Right lobe of liver (tissue), 6 donors: ENCODE results near the gene GSN. TPM values are rescaled to one million over a fixed set of nuclear protein-coding genes. Genes with fewer than 3 reads are reported as not detected.

Source experiments
- ATAC-seq, 4 donors: fragments of 200-7000 bp; cut with Tn5 transposase; one replicate each; pipeline ENCODE4 v1.9.1; 2020; ENCODE audit warnings: mild to moderate bottlenecking in 4 of 4, moderate library complexity in 4 of 4
- DNase-seq, 3 donors: peaks; one replicate each; pipeline ENCODE4 v3.0.0-alpha.2; 2020
- H3K27ac ChIP-seq, 3 donors: fragments of 200-600 bp; one replicate each; pipeline ENCODE4 v1.8.0; 2022
- H3K27me3 ChIP-seq, 2 donors: fragments of 200-600 bp; one replicate each; pipeline ENCODE4 v1.8.0; 2022
- H3K36me3 ChIP-seq, 4 donors: fragments of 200-600 bp; sonication (generic) in 1 of 4; one replicate each; pipeline versions ENCODE4 v1.5.1 to v1.8.0; 2017 to 2022; ENCODE audit warnings: control low read depth in 1 of 4
- H3K4me1 ChIP-seq, 4 donors: fragments of 200-600 bp; sonication (generic) in 1 of 4; one replicate each; pipeline versions ENCODE4 v1.5.1 to v1.8.0; 2017 to 2022; ENCODE audit warnings: control low read depth in 1 of 4
- H3K4me3 ChIP-seq, 3 donors: fragments of 200-600 bp; one replicate each; pipeline ENCODE4 v1.8.0; 2022
- H3K9me3 ChIP-seq, 4 donors: fragments of 200-600 bp; sonication (generic) in 1 of 4; one replicate each; pipeline versions ENCODE4 v1.5.1 to v1.8.0; 2017 to 2022; ENCODE audit warnings: control low read depth in 1 of 4
- POLR2A ChIP-seq: fragments of 450-650 bp; IDR thresholded peaks from one replicate; pipeline ENCODE4 v1.6.1; 2017; ENCODE audit warnings: antibody characterized with exemption, mild to moderate bottlenecking
- WGBS: methylation state at CpG from one replicate; pipeline ENCODE4 v1.1.6; 2018; ENCODE audit warnings: low coverage, low lambda C conversion rate; ENCODE audit not compliant: insufficient coverage; ENCODE audit errors: missing lambda C conversion rate; 5-methylcytosine and 5-hydroxymethylcytosine counted together
- intact Hi-C, 2 donors: fragments of 100-400 bp; cut with DNase I; formaldehyde crosslinking; loops; one replicate each; pipeline versions ENCODE4 v1.11.2 to v1.14.1; 2022
- total RNA-seq, 6 experiments: library from RNA; depleted of rRNA in 2 of 6; stranded (reverse); fragments of >200 nt in 2 of 6; fragmentation: NEBNext Ultra II Directional in 3 of 6; extraction: Animal tissue kit (Norgen Biotek cat#: 25700) in 3 of 6; gene quantifications; one replicate each; pipeline versions ENCODE4 v1.1.0 to v1.2.4, GENCODE V29; 2016 to 2023
- TF ChIP-seq, protein P1 (sequence below), 4 donors: fragments of 200-600 bp in 3 of 4; fragments of 450-650 bp in 1 of 4; IDR thresholded peaks; one replicate each; pipeline versions ENCODE4 v1.5.1 to v1.8.0; 2016 to 2022; ENCODE audit warnings: antibody characterized with exemption in 4 of 4, mild to moderate bottlenecking in 2 of 4
- donor health status: DM: no; HTN: yes; CAD: no.
- donor health status: DM: no; HTN: no; CAD: no.
- donor health status: DM: no; HTN: no; CAD: no.
- donor health status: DM: no; HTN: yes; CAD: no.
- donor health status: DM: no; HTN: yes; CAD: no.

GSN gene
- total RNA-seq, 6 experiments from 2014 or later, result 23.1 to 96.9 (median 38.8) TPM

DNA sequence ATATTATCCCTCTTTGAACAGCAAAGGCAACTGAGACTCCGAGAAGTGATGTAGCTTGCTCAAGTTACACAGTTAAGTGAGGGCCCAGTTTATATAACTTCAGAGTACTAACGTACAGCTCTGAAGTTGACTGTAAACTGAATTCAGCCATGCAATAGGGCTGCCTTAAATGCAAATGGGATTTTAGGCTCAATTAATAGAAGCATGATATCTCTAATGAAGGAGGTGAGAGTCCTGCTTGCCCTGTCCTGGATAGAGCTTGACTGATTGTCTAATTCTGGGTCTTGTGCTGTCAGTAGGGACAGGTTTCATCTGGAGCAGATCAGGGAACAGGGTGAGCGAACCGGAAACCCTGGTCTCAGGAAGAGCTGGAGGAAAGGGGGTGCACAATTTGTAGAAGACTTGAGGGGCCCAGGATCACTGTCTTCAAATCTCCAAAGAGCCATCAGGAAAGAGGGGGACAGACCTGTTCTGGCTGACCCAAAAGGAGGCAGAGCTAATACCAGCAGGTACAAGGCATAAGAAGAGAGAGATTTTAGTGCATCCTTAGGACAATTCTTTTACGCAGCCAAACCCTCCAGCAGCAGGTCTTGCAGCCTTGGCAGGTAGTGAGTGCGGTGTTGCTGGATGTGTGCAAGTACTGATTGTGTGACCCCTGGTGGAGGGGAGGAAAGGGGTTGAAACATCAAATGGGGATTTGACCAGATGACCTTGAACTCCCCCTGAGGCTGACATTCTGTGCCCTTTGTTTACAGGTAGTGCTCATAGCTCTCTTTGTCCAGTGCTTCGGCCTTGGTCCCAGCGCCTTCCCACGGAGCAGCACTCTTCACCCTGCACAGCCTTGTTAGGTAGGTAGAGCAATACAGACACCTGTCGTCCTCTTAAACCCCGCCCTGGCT, 13.0 kb downstream of the GSN start:
- intact Hi-C loops, result no loop called here

DNA sequence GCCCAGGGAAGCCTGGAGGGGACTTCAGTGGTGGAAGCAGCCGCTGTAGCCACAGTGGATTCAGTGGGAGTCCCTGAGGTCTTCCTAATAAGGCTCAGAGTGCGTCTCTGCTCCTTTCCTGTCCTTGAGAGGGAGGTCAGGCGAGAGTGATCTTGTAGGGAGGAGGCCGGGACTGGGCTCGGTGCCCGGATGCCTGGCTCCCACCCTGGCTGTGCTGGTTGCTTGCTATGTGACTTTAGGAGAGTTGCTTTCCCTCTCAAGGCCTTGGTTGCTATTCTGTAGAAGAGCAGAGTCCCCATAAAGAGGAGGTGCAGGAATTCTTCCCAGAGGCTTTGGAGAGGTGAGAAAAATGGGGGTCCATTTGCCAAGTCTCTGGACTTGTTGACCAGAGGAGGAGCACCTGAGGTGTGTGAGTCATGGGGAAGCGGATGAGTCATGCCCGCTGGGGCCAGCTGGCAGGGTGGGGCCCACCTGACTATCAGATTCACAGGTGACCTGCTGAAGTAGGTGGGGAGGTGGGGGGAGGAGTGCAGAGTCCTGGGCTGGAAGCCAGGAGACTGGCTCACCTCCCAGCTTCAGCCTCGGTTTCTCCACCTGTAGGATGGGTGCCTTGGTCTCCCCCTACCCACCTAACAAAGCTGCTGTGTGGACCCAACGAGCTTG, 13.8 kb downstream of the GSN start:
- Histone ChIP-seq H3K4me3 (no peak overlapping the region), H3K9me3 (no peaks in the 10 kb centered on the region), H3K36me3 (no peaks in the 10 kb centered on the region), H3K27ac (peak overlapping the region; percentile 36 to 56 (median 49)), H3K27me3 (no peaks in the 10 kb centered on the region), H3K4me1 (peaks cover 0 to 12% (median 0%) of the 10 kb centered on the region in 4 donors)
- ATAC-seq (peak; percentile 38 to 61 (median 54)), DNase-seq (peak in 2 of 3 donors; percentile 63 to 72)
- WGBS, result 50% methylated on average over 1 of the region's 10 CpGs
- TF ChIP-seq, protein P1, sequence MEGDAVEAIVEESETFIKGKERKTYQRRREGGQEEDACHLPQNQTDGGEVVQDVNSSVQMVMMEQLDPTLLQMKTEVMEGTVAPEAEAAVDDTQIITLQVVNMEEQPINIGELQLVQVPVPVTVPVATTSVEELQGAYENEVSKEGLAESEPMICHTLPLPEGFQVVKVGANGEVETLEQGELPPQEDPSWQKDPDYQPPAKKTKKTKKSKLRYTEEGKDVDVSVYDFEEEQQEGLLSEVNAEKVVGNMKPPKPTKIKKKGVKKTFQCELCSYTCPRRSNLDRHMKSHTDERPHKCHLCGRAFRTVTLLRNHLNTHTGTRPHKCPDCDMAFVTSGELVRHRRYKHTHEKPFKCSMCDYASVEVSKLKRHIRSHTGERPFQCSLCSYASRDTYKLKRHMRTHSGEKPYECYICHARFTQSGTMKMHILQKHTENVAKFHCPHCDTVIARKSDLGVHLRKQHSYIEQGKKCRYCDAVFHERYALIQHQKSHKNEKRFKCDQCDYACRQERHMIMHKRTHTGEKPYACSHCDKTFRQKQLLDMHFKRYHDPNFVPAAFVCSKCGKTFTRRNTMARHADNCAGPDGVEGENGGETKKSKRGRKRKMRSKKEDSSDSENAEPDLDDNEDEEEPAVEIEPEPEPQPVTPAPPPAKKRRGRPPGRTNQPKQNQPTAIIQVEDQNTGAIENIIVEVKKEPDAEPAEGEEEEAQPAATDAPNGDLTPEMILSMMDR (IDR thresholded peaks at IDR 0.05), result no peak
- no peak for TF ChIP-seq POLR2A
- intact Hi-C loops, result no loop called here

More for the DNA sequence above, 13.0 kb downstream of the GSN start:
- DNase-seq, result peak in 1 of 3 donors; percentile 27
- no peak overlapping the region for H3K4me3 ChIP-seq
- H3K27ac ChIP-seq, result peak overlapping the region; percentile 36 to 56 (median 49)
- H3K27me3 ChIP-seq, result no peaks in the 10 kb centered on the region
- H3K36me3 ChIP-seq, result no peaks in the 10 kb centered on the region
- peaks cover 0 to 12% (median 0%) of the 10 kb centered on the region in 4 donors for H3K4me1 ChIP-seq
- ATAC-seq, result no peak
- 58% methylated on average over 3 of the region's 11 CpGs for WGBS
- no peaks in the 10 kb centered on the region for H3K9me3 ChIP-seq
- TF ChIP-seq, protein P1 (IDR thresholded peaks at IDR 0.05), result no peak
- TF ChIP-seq POLR2A, result no peak

DNA sequence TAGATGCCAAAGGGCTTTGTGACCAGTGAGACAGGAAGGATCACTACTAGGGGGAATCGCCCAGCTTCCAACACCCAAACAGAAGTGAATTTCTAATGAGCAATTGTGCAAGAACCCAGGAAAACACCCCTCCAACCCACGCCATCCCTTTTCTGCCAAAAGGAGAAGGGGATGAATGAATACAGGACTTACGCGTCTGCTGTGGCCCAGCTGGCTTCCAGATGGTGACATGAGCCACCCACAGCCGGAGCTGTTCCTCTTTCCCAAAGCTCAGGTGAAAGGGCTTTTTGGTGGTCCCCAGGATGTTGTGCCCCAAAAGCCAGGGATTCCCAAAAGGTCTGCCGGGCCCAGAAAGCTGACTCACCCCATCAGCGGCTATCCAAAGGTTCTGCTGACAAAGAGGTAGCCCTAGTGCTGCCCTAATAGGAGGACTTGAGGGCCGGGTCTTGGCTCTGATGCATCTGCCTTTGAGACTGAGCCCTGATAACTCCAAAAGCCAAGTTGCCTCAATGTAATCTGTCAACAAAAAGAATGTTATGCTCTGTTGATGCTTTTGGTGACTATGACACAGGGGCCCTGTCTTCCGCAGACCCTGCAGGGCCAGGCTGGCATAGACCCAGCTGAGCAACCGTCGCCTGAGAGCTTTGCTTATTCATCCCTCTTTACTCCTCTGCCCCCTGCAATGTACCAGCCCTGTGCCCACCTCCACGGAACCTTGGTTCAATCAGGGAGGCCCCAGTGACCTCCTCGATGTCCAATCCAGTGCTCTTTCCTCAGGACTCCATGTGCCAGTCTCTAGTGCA, 14.5 kb downstream of the GSN start:
- no peak overlapping the region for H3K4me3 ChIP-seq
- H3K27me3 ChIP-seq, result no peaks in the 10 kb centered on the region
- H3K4me1 ChIP-seq, result peaks cover 0 to 12% (median 0%) of the 10 kb centered on the region in 4 donors
- no peaks in the 10 kb centered on the region for H3K36me3 ChIP-seq
- peak overlapping the region; percentile 36 to 56 (median 49) for H3K27ac ChIP-seq
- no peaks in the 10 kb centered on the region for H3K9me3 ChIP-seq
- TF ChIP-seq, protein P1 (IDR thresholded peaks at IDR 0.05), result no peak
- TF ChIP-seq POLR2A, result no peak
- intact Hi-C loops, result no loop called here
- DNase-seq (peak in 1 of 3 donors; percentile 42), ATAC-seq (peak in 2 of 4 donors; percentile 4 to 7)
- WGBS, result 54% methylated on average over 7 of the region's 13 CpGs

DNA sequence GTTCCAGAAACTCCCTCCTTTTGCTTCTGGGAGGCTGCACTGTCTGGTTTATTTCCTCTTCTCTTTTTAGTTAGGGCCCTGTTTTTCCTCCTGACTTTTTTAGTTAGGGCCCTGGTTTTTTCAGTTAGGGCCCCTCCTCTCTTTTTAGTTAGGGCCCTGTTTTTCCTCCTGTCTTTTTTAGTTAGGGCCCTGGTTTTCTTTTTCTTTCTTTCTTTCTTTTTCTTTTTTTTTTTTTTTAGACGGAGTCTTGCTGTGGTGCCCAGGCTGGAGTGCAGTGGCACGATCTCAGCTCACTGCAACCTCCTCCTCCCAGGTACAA, 15.1 kb downstream of the GSN start:
- H3K27ac ChIP-seq, result peak overlapping the region in 1 of 3 donors; percentile 36
- no peak for ATAC-seq

More for the DNA sequence above, 15.1 kb downstream of the GSN start:
- H3K9me3 ChIP-seq, result no peaks in the 10 kb centered on the region
- 76% methylated on average over 2 of the region's 2 CpGs for WGBS
- intact Hi-C loops, result no loop called here
- H3K36me3 ChIP-seq, result no peaks in the 10 kb centered on the region
- H3K4me3 ChIP-seq, result no peak overlapping the region
- peaks cover 0 to 12% (median 0%) of the 10 kb centered on the region in 4 donors for H3K4me1 ChIP-seq
- no peak for DNase-seq
- TF ChIP-seq POLR2A, result no peak
- TF ChIP-seq, protein P1 (IDR thresholded peaks at IDR 0.05), result no peak
- H3K27me3 ChIP-seq, result no peaks in the 10 kb centered on the region
